Measurements from ENCODE around the gene MEAF6. TPM values are rescaled to one million over a fixed set of nuclear protein-coding genes. Genes with fewer than 3 reads are reported as not detected.

Gene MEAF6
- total and polyA plus RNA-seq, 2 donors (not counting 1 experiment from before 2014, with no cell fraction given) = 49.4 to 56.0 TPM

DNA sequence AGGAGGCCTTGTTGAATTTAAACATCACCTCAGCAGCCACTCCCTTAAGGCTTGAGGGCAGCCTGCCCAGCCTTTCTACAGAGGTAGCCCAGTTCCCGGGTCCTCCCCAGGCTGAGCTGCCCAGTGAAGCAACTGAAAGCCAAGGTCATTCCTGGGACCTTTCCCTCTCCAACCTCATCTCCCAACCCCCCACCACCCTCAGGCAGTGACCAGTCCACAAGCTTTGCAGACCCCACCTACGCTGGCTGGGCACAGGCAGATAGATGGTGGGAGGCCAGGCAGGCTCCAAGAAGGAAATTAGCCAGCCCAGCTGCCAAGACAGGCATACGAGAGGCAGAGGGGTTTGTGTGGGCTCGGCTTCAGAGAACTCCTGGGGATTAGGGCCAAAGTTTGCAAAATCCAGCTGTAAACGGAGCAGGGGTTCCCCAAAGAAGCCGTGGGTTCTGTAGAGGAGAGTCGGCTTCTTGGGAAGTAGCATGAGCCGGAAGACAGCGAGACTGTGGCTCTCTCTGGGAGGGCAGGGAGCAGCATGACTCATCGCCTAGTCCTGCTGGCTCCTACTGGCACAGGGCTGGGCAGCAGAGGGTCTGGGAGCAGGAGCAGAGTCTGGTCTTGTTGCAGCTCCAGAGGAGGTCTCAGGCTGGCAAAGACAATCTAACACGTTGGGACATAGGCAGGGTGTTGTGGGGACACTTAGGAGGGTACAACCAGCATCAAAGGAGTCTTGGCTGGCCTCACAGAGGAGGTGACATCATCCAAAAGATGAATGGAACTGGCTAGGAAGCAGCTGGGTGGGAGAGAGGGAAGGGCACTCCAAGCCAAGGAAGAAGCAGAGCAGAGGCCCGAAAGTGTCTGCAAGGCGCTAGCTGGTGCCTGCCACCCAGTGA is 43.0 kb downstream of the MEAF6 start:
- H3K9me3 ChIP-seq (ENCODE audit: control insufficient read depth, insufficient read depth, low read depth, low read length) = no peaks in the 10 kb centered on the region

DNA sequence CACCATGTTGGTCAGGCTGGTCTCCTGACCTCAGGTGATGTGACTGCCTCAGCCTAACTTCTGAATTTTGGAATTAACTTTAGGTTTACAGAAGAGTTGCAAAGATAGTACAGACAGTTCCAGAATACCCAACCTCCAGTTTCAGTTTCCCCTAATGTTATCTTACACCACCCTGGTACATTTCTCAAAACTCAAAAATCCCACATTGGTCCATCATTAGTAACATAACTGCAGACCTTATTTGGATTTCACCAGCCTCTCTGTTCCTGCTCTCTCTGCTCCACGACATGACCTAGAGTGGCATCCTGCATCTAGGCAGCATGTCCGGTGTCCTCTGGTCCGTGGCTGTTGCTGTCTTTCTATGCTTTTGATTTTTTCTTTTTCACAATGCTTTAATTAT is 45.2 kb downstream of the MEAF6 start:
- Histone ChIP-seq H2AFZ (ENCODE audit: low read length) (no peak overlapping the region), H3K9me3 (ENCODE audit: control insufficient read depth, insufficient read depth, low read depth, low read length) (no peaks in the 10 kb centered on the region), H3K79me2 (ENCODE audit: control insufficient read depth, insufficient read depth, low read length) (peaks cover 2% of the 10 kb centered on the region), H3K27me3 (ENCODE audit: control insufficient read depth, insufficient read depth, low read length) (no peaks in the 10 kb centered on the region), H3K9ac (ENCODE audit: insufficient read depth, low read length) (no peak overlapping the region), H3K4me1 (ENCODE audit: control insufficient read depth, extremely low read depth, insufficient read depth, low read length) (peaks cover 23% of the 10 kb centered on the region), H3K4me3 (replicated peaks in 1 of 4; ENCODE audit: control extremely low read depth in 1 of 4, insufficient read depth in 1 of 4, low read depth in 3 of 4, low read length in 4 of 4) (no peak overlapping the region), H3K36me3 (ENCODE audit: control insufficient read depth, insufficient read depth, low read length) (no peaks in the 10 kb centered on the region), H4K20me1 (ENCODE audit: control insufficient read depth, extremely low read depth, insufficient read depth, low read length) (no peaks in the 10 kb centered on the region), H3K4me2 (ENCODE audit: extremely low read depth, insufficient read depth, low read length) (no peak overlapping the region), H3K27ac (ENCODE audit: insufficient read depth, low read length) (no peak overlapping the region)
- no peak for DNase-seq (ENCODE audit: low read depth in 2 of 2)
- TF ChIP-seq, protein P1, sequence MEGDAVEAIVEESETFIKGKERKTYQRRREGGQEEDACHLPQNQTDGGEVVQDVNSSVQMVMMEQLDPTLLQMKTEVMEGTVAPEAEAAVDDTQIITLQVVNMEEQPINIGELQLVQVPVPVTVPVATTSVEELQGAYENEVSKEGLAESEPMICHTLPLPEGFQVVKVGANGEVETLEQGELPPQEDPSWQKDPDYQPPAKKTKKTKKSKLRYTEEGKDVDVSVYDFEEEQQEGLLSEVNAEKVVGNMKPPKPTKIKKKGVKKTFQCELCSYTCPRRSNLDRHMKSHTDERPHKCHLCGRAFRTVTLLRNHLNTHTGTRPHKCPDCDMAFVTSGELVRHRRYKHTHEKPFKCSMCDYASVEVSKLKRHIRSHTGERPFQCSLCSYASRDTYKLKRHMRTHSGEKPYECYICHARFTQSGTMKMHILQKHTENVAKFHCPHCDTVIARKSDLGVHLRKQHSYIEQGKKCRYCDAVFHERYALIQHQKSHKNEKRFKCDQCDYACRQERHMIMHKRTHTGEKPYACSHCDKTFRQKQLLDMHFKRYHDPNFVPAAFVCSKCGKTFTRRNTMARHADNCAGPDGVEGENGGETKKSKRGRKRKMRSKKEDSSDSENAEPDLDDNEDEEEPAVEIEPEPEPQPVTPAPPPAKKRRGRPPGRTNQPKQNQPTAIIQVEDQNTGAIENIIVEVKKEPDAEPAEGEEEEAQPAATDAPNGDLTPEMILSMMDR (conservative IDR thresholded peaks at IDR 0.05 in 1 of 2, IDR thresholded peaks at IDR 0.05 in 1 of 2; ENCODE audit: low read depth in 1 of 2, low read length in 2 of 2) = no peak
- no peak for TF ChIP-seq EZH2 (IDR thresholded peaks at IDR 0.05; ENCODE audit: low read length, missing control alignments)

More for the DNA sequence above, 43.0 kb downstream of the MEAF6 start:
- Histone ChIP-seq H3K4me2 (ENCODE audit: extremely low read depth, insufficient read depth, low read length) (peak overlapping the region; percentile 89), H3K79me2 (ENCODE audit: control insufficient read depth, insufficient read depth, low read length) (peaks cover 20% of the 10 kb centered on the region), H3K36me3 (ENCODE audit: control insufficient read depth, insufficient read depth, low read length) (peaks cover 4% of the 10 kb centered on the region), H3K27me3 (ENCODE audit: control insufficient read depth, insufficient read depth, low read length) (no peaks in the 10 kb centered on the region), H3K4me1 (ENCODE audit: control insufficient read depth, extremely low read depth, insufficient read depth, low read length) (peaks cover 35% of the 10 kb centered on the region), H3K4me3 (replicated peaks in 1 of 4; ENCODE audit: control extremely low read depth in 1 of 4, insufficient read depth in 1 of 4, low read depth in 3 of 4, low read length in 4 of 4) (peak overlapping the region; percentile 1 to 41 (median 30)), H3K9ac (ENCODE audit: insufficient read depth, low read length) (peak overlapping the region; percentile 50), H3K27ac (ENCODE audit: insufficient read depth, low read length) (peak overlapping the region; percentile 91), H2AFZ (ENCODE audit: low read length) (peak overlapping the region; percentile 87), H4K20me1 (ENCODE audit: control insufficient read depth, extremely low read depth, insufficient read depth, low read length) (no peaks in the 10 kb centered on the region)
- peak; percentile 85 to 95 for DNase-seq (ENCODE audit: low read depth in 2 of 2)
- no peak for TF ChIP-seq EZH2 (IDR thresholded peaks at IDR 0.05; ENCODE audit: low read length, missing control alignments)
- TF ChIP-seq, protein P1 (conservative IDR thresholded peaks at IDR 0.05 in 1 of 2, IDR thresholded peaks at IDR 0.05 in 1 of 2; ENCODE audit: low read depth in 1 of 2, low read length in 2 of 2) = no peak

DNA sequence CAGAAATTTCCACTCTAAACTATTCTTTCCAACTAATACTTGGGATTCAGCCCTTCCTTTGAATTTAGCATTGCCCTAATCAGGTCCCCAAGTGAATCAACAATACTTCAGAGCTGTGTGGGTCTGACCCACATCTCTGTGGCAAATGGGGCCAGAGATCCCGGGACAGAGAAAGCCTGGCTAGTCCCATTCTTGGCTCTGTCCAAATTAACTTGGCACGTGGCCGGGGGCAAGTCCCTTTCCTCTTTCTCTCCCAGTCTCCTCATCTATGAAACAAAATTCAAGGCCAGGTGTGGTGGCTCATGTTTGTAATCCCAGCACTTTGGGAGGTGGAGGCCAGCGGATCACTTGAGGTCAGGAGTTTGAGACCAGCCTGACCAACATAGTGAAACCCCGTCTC is 46.5 kb downstream of the MEAF6 start:
- DNase-seq (ENCODE audit: low read depth in 2 of 2) = no peak
- no peaks in the 10 kb centered on the region for H4K20me1 ChIP-seq (ENCODE audit: control insufficient read depth, extremely low read depth, insufficient read depth, low read length)
- H3K4me1 ChIP-seq (ENCODE audit: control insufficient read depth, extremely low read depth, insufficient read depth, low read length) = peaks cover 14% of the 10 kb centered on the region
- H3K9me3 ChIP-seq (ENCODE audit: control insufficient read depth, insufficient read depth, low read depth, low read length) = no peaks in the 10 kb centered on the region
- no peak overlapping the region for H3K9ac ChIP-seq (ENCODE audit: insufficient read depth, low read length)
- TF ChIP-seq, protein P1 (conservative IDR thresholded peaks at IDR 0.05 in 1 of 2, IDR thresholded peaks at IDR 0.05 in 1 of 2; ENCODE audit: low read depth in 1 of 2, low read length in 2 of 2) = no peak
- TF ChIP-seq EZH2 (IDR thresholded peaks at IDR 0.05; ENCODE audit: low read length, missing control alignments) = no peak
- H3K79me2 ChIP-seq (ENCODE audit: control insufficient read depth, insufficient read depth, low read length) = no peaks in the 10 kb centered on the region
- H3K4me2 ChIP-seq (ENCODE audit: extremely low read depth, insufficient read depth, low read length) = no peak overlapping the region
- H3K4me3 ChIP-seq (replicated peaks in 1 of 4; ENCODE audit: control extremely low read depth in 1 of 4, insufficient read depth in 1 of 4, low read depth in 3 of 4, low read length in 4 of 4) = no peak overlapping the region
- no peaks in the 10 kb centered on the region for H3K36me3 ChIP-seq (ENCODE audit: control insufficient read depth, insufficient read depth, low read length)
- H3K27me3 ChIP-seq (ENCODE audit: control insufficient read depth, insufficient read depth, low read length) = no peaks in the 10 kb centered on the region
- H3K27ac ChIP-seq (ENCODE audit: insufficient read depth, low read length) = no peak overlapping the region
- H2AFZ ChIP-seq (ENCODE audit: low read length) = no peak overlapping the region

Measured in fibroblast of lung (primary cell).